ENCODE results near the gene KIF19. TPM values are rescaled to one million over a fixed set of nuclear protein-coding genes. Genes with fewer than 3 reads are reported as not detected.
A peak's percentile ranks its signal among the peaks of the same experiment; 100 is the strongest.

The KIF19 gene
- total RNA-seq, 4 donors from 2014 or later: 1.4 to 4.4 (median 1.8) TPM

DNA sequence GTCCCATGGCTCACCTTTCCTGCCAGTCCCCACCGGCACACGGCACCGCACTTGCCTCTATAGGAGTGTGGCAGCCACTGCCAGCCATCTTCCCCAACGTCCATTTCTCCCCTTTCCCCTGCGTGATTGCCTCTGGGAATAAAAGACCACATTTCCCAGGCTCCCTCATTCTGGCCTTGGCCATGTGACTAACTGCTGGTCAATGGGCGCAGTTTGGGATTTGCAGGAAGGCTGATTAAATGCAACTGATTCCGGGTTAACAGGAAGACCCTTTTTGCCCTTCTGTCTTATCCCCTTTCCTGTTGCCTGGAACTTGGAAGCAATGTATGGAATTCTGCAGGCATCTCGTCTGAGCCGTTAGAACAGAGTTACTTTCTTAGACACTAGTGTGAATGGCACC lies 32.7 kb downstream of the KIF19 start:
- no peak overlapping the region for H3K4me3 ChIP-seq
- 38 to 79% methylated on average over 4 to 9 of the region's 9 CpGs for WGBS, 2 donors (ENCODE audit: low coverage in 1 of 2)
- no peak overlapping the region for H3K27ac ChIP-seq
- no peak for DNase-seq
- no peaks in the 10 kb centered on the region for H3K9me3 ChIP-seq
- H3K27me3 ChIP-seq: peaks cover 92% of the 10 kb centered on the region
- H3K36me3 ChIP-seq: no peaks in the 10 kb centered on the region
- H3K4me1 ChIP-seq: peaks cover 0 to 13% (median 10%) of the 10 kb centered on the region in 4 donors
- TF ChIP-seq POLR2A (IDR thresholded peaks at IDR 0.05) (no peak), POLR2AphosphoS5 (IDR thresholded peaks at IDR 0.05) (no peak), EP300 (IDR thresholded peaks at IDR 0.05; ENCODE audit: low read depth) (no peak)
- TF ChIP-seq, protein P1, sequence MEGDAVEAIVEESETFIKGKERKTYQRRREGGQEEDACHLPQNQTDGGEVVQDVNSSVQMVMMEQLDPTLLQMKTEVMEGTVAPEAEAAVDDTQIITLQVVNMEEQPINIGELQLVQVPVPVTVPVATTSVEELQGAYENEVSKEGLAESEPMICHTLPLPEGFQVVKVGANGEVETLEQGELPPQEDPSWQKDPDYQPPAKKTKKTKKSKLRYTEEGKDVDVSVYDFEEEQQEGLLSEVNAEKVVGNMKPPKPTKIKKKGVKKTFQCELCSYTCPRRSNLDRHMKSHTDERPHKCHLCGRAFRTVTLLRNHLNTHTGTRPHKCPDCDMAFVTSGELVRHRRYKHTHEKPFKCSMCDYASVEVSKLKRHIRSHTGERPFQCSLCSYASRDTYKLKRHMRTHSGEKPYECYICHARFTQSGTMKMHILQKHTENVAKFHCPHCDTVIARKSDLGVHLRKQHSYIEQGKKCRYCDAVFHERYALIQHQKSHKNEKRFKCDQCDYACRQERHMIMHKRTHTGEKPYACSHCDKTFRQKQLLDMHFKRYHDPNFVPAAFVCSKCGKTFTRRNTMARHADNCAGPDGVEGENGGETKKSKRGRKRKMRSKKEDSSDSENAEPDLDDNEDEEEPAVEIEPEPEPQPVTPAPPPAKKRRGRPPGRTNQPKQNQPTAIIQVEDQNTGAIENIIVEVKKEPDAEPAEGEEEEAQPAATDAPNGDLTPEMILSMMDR (IDR thresholded peaks at IDR 0.05): no peak
- in situ Hi-C loops (cut with MboI; ENCODE audit: low pct_ligation_motif_present in 1 of 4, low pct_unique_long_range_greater_than_20kb in 1 of 4, low sequenced_read_pairs in 3 of 4) (loop anchor here in 2 of 4 donors (25.0 kb wide), 1 partner anchor 146 kb away; the partner anchor contains the start of genes RPL38 (in 2 of the 2) and TTYH2 (in 2 of the 2)), intact Hi-C loops (cut with DNase I; ENCODE audit: low total_unique reads) (no loop called here)

GRCh38 chr17:74359916-74360315 lies 33.9 kb downstream of the KIF19 start:
- Histone ChIP-seq H3K4me3 (no peak overlapping the region), H3K36me3 (no peaks in the 10 kb centered on the region), H3K27me3 (peaks cover 80% of the 10 kb centered on the region), H3K4me1 (peaks cover 0 to 13% (median 10%) of the 10 kb centered on the region in 4 donors), H3K27ac (no peak overlapping the region), H3K9me3 (no peaks in the 10 kb centered on the region)
- in situ Hi-C loops (cut with MboI; ENCODE audit: low pct_ligation_motif_present in 1 of 4, low pct_unique_long_range_greater_than_20kb in 1 of 4, low sequenced_read_pairs in 3 of 4) (loop anchor here in 3 of 4 donors (10.0 to 25.0 kb wide), 2 partner anchors 55 to 148 kb away; partner anchors contain the start of genes RPL38 (in 2 of the 3) and TTYH2 (in 2 of the 3)), intact Hi-C loops (cut with DNase I; ENCODE audit: low total_unique reads) (loop anchor here (10.0 kb wide), 1 partner anchor 155 kb away; the partner anchor contains the start of gene RPL38)
- DNase-seq: no peak
- 20 to 94% methylated on average over 1 to 19 of the region's 22 CpGs for WGBS, 2 donors (ENCODE audit: low coverage in 1 of 2)
- TF ChIP-seq, protein P1 (IDR thresholded peaks at IDR 0.05): no peak
- TF ChIP-seq POLR2A (IDR thresholded peaks at IDR 0.05) (no peak), POLR2AphosphoS5 (IDR thresholded peaks at IDR 0.05) (no peak), EP300 (IDR thresholded peaks at IDR 0.05; ENCODE audit: low read depth) (no peak)

DNA sequence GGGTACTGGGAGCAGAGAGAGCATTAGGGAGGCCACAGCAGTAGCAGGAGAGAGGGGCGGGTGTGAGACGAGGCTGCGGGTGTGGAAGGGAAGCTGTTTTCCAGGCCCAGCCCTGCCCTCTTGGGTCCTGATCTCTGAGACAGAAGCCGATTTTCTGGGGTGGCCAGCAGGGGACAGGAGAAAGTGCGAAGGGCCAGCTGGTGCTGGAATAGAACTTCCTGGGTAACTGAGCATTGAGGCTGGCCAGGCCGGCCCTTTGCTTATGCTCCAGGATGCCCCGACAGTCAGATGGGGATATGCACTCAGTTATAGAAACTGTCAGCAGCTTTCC lies 34.8 kb downstream of the KIF19 start:
- no peaks in the 10 kb centered on the region for H3K9me3 ChIP-seq
- TF ChIP-seq, protein P1 (IDR thresholded peaks at IDR 0.05): no peak
- no peak for TF ChIP-seq POLR2AphosphoS5 (IDR thresholded peaks at IDR 0.05)
- no peak for TF ChIP-seq POLR2A (IDR thresholded peaks at IDR 0.05)
- no peak for TF ChIP-seq EP300 (IDR thresholded peaks at IDR 0.05; ENCODE audit: low read depth)
- 16 to 64% methylated on average over 5 to 7 of the region's 7 CpGs for WGBS, 2 donors (ENCODE audit: low coverage in 1 of 2)
- H3K4me3 ChIP-seq: no peak overlapping the region
- H3K27ac ChIP-seq: no peak overlapping the region
- peaks cover 0 to 13% (median 10%) of the 10 kb centered on the region in 4 donors for H3K4me1 ChIP-seq
- peaks cover 70% of the 10 kb centered on the region for H3K27me3 ChIP-seq
- intact Hi-C loops (cut with DNase I; ENCODE audit: low total_unique reads) (loop anchor here (10.0 kb wide), 1 partner anchor 156 kb away; the partner anchor contains the start of gene RPL38), in situ Hi-C loops (cut with MboI; ENCODE audit: low pct_ligation_motif_present in 1 of 4, low pct_unique_long_range_greater_than_20kb in 1 of 4, low sequenced_read_pairs in 3 of 4) (loop anchor here in 3 of 4 donors (10.0 to 25.0 kb wide), 2 partner anchors 56 to 149 kb away; partner anchors contain the start of genes RPL38 (in 2 of the 3) and TTYH2 (in 2 of the 3))
- DNase-seq: no peak
- H3K36me3 ChIP-seq: no peaks in the 10 kb centered on the region

GRCh38 chr17:74361230-74362068 lies 35.4 kb downstream of the KIF19 start, which contains the start of gene BTBD17:
Gene BTBD17 (minus strand): TSS chr17:74361868. CDS start chr17:74361819, 49 bp downstream.
- in situ Hi-C loops (cut with MboI; ENCODE audit: low pct_ligation_motif_present in 1 of 4, low pct_unique_long_range_greater_than_20kb in 1 of 4, low sequenced_read_pairs in 3 of 4) (loop anchor here in 3 of 4 donors (10.0 to 25.0 kb wide), 2 partner anchors 57 to 149 kb away; partner anchors contain the start of genes RPL38 (in 2 of the 3) and TTYH2 (in 2 of the 3)), intact Hi-C loops (cut with DNase I; ENCODE audit: low total_unique reads) (loop anchor here (10.0 kb wide), 1 partner anchor 157 kb away; the partner anchor contains the start of gene RPL38)
- Histone ChIP-seq H3K4me3 (no peak within 1 kb of the TSS), H3K27ac (no peak within 1 kb of the TSS), H3K4me1 (peaks cover 0 to 13% (median 10%) of the 10 kb centered on the region in 4 donors), H3K27me3 (peaks cover 64% of the 10 kb centered on the region), H3K9me3 (no peaks in the 10 kb centered on the region), H3K36me3 (no peaks in the 10 kb centered on the region)
- DNase-seq: peak; percentile 61
- 27 to 50% methylated on average over 3 to 17 of the region's 28 CpGs for WGBS, 2 donors (ENCODE audit: low coverage in 1 of 2)
- no peak for TF ChIP-seq POLR2AphosphoS5 (IDR thresholded peaks at IDR 0.05)
- TF ChIP-seq POLR2A (IDR thresholded peaks at IDR 0.05): no peak
- TF ChIP-seq, protein P1 (IDR thresholded peaks at IDR 0.05): peak; percentile 57 to 73 (median 65)
